Measurements from ENCODE around the gene CCL21. TPM values are rescaled to one million over a fixed set of nuclear protein-coding genes. Genes with fewer than 3 reads are reported as not detected.

The CCL21 gene
- total and polyA plus RNA-seq, 3 donors from 2014 or later, result 1.7 to 76.3 (median 2.0) TPM

DNA sequence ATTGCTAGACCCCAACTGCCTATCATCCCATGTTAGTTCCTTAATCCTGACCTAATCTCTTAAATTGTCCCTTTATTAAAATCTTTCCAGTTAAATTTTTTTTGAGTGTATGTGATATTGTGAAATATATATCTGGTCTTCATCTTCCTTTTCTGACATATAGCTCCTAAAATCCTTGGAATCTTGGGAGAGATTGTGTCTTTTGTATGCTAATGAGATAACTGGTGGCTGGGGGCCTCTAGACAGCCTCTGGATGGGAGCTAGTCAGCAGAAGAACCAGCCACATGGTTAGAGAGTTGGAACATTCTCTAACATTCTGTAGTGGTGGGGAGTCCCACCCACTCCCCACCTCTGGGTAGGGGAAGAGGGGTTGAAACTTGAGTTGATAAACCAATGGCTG lies 15.1 kb downstream of the CCL21 start:
- intact Hi-C loops (cut with DNase I; ENCODE audit: low total_unique reads), result loop anchor here (5.0 kb wide), 1 partner anchor 233 kb away; no protein-coding TSS in a partner anchor
- Histone ChIP-seq H3K27me3 (no peaks in the 10 kb centered on the region), H3K4me1 (no peaks in the 10 kb centered on the region), H3K4me3 (no peak overlapping the region), H3K27ac (no peak overlapping the region), H3K9me3 (no peaks in the 10 kb centered on the region), H3K36me3 (ENCODE audit: low read depth, missing control alignments) (no peaks in the 10 kb centered on the region)
- TF ChIP-seq POLR2A (IDR thresholded peaks at IDR 0.05), result no peak
- TF ChIP-seq, protein P1, sequence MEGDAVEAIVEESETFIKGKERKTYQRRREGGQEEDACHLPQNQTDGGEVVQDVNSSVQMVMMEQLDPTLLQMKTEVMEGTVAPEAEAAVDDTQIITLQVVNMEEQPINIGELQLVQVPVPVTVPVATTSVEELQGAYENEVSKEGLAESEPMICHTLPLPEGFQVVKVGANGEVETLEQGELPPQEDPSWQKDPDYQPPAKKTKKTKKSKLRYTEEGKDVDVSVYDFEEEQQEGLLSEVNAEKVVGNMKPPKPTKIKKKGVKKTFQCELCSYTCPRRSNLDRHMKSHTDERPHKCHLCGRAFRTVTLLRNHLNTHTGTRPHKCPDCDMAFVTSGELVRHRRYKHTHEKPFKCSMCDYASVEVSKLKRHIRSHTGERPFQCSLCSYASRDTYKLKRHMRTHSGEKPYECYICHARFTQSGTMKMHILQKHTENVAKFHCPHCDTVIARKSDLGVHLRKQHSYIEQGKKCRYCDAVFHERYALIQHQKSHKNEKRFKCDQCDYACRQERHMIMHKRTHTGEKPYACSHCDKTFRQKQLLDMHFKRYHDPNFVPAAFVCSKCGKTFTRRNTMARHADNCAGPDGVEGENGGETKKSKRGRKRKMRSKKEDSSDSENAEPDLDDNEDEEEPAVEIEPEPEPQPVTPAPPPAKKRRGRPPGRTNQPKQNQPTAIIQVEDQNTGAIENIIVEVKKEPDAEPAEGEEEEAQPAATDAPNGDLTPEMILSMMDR (IDR thresholded peaks at IDR 0.05), result no peak
- no peak for DNase-seq

DNA sequence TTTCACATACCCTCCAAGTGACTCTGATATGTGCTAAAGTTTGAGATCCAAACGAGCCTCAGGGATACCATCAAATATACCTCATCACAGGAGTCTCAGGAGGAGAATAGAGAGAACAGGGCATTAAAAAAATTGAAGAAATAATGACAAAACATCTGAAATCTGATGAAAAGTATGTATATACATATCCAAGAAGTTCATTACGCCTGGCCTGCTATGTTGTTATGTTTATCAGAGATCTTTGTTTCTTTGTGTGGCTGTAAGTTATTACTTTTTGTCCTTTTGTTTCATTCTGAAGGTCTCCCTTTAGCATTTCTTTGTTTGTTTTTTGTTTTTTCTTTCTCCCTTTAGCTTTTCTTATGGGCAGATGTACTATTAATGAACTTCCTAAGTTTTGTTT lies 16.4 kb downstream of the CCL21 start:
- no peaks in the 10 kb centered on the region for H3K4me1 ChIP-seq
- 74 to 86% methylated on average over 2 of the region's 2 CpGs for WGBS, 2 donors
- intact Hi-C loops (cut with DNase I; ENCODE audit: low total_unique reads), result loop anchor here (5.0 kb wide), 1 partner anchor 231 kb away; no protein-coding TSS in a partner anchor
- H3K9me3 ChIP-seq, result no peaks in the 10 kb centered on the region
- DNase-seq, result no peak
- H3K27me3 ChIP-seq, result no peaks in the 10 kb centered on the region
- no peaks in the 10 kb centered on the region for H3K36me3 ChIP-seq (ENCODE audit: low read depth, missing control alignments)
- H3K4me3 ChIP-seq, result no peak overlapping the region
- TF ChIP-seq POLR2A (IDR thresholded peaks at IDR 0.05), result no peak
- TF ChIP-seq, protein P1 (IDR thresholded peaks at IDR 0.05), result no peak
- H3K27ac ChIP-seq, result no peak overlapping the region

DNA sequence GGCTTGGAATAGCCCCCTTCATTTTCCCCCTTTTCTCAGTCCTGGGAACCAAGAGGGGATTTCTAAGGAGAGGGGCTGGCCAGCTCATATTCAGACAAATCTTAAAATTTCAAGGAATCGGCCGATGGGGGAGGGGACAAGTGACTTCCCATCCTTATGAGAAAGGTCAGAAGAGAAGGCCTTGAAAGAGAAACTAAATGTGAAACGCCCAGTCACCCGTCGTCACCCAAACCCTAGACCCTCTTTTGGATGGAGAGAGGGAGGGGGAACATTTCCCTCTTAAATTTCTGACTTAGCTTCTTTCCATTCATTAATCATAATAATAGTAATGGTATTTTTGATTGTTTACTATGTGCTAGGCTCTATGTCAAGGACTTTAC lies 18.0 kb downstream of the CCL21 start:
- no peaks in the 10 kb centered on the region for H3K27me3 ChIP-seq
- no peak for DNase-seq
- H3K36me3 ChIP-seq (ENCODE audit: low read depth, missing control alignments), result no peaks in the 10 kb centered on the region
- H3K4me3 ChIP-seq, result no peak overlapping the region
- intact Hi-C loops (cut with DNase I; ENCODE audit: low total_unique reads), result loop anchor here (5.0 kb wide), 1 partner anchor 230 kb away; no protein-coding TSS in a partner anchor
- TF ChIP-seq, protein P1 (IDR thresholded peaks at IDR 0.05), result no peak
- TF ChIP-seq POLR2A (IDR thresholded peaks at IDR 0.05), result no peak
- WGBS, 2 donors, result 82 to 88% methylated on average over 5 of the region's 5 CpGs
- no peak overlapping the region for H3K27ac ChIP-seq
- no peaks in the 10 kb centered on the region for H3K4me1 ChIP-seq
- H3K9me3 ChIP-seq, result no peaks in the 10 kb centered on the region

DNA sequence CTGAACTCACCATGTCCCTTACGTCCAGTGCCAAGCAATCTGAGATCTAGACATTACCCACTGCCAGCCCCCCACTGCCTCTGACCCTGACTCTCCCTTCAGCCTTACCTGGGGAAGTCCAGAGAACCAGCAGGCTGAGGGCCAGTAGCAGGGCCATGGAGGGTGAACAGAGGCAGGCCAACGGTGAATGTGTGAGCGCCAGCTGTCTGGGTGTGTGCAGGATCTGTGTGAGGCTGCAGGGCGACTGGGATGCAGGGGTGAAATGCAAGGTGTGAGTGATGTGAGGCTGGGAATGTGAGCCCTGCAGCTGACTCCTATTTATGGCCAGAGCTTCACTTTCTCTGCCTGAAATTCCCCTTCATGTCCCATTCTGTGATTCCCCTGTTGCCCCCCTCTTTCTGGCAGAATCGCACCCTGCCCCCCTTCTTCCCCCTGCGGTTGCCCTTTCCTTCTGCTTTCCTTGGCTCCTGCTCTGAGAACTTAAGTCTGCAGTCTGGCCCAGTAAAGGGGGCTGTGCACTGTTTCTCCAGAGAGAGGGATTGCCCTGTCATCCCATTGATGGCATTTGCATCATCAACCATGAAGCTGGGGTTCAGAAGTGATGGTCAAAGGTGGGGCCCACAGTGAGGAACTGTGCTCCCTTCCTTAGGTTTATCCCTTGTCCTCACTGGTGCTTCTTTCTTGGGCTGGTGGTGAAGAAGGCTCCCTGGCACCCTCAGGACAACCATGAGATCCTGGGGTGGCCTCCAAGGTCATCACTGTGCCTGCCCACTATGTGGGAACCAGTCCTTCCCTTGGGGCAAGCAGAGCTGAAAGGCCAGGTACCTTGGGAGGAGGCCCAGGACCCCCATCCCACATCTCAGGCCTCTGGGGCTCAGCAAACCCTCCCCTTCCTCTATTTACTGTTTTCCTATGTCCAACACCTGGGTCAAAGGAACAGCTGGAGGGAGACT lies 18.7 kb downstream of the CCL21 start, which contains the start of gene CCL19:
Gene CCL19 (minus strand): TSS at position 294 of the 953 bp plus-strand sequence. CDS start 137 bp downstream, at position 157.
- Histone ChIP-seq H3K27me3 (no peaks in the 10 kb centered on the region), H3K36me3 (ENCODE audit: low read depth, missing control alignments) (no peaks in the 10 kb centered on the region), H3K9me3 (no peaks in the 10 kb centered on the region), H3K4me3 (no peak within 1 kb of the TSS), H3K27ac (no peak within 1 kb of the TSS), H3K4me1 (no peaks in the 10 kb centered on the region)
- intact Hi-C loops (cut with DNase I; ENCODE audit: low total_unique reads), result loop anchor here (5.0 kb wide), 1 partner anchor 229 kb away; no protein-coding TSS in a partner anchor
- TF ChIP-seq POLR2A (IDR thresholded peaks at IDR 0.05), result no peak
- TF ChIP-seq, protein P1 (IDR thresholded peaks at IDR 0.05), result no peak
- WGBS, 2 donors, result 66 to 68% methylated on average over 6 of the region's 6 CpGs
- no peak for DNase-seq
